Neural progenitor cell (in vitro differentiated cells): ENCODE measurements around the gene BMPR1B.

Experiments used
- EZH2phosphoT487 ChIP-seq: fragments of 200-600 bp; sonication (generic); IDR thresholded peaks from 2 replicates; pipeline ENCODE4 v1.6.1; 2017; ENCODE audit warnings: antibody characterized with exemption
- TF ChIP-seq, protein P1 (sequence below): fragments of 200-600 bp; sonication (generic); IDR thresholded peaks from 2 replicates; pipeline ENCODE4 v1.5.1; 2017; ENCODE audit warnings: antibody characterized with exemption, mild to moderate bottlenecking

DNA sequence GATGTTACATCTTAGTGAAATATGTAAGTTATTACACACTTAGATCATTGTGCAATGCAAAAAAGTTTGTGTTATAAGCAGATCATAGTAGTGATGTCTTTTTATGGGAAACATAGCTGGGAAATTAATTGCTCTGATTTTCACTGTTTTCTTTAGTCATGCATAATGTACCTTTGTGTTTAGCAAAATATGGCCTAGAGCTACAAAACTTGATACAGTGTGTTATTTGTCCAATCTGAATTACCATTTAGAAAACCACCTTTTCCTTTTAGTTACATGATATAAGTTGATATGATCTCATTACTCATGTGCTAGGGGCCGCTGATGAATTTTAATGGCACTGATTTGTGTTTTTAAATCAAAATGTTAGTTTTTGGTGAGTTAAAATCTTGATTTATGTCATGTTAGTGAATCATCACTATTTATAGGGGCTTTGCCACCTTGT lies 2.0 kb downstream of the BMPR1B start:
- TF ChIP-seq, protein P1, sequence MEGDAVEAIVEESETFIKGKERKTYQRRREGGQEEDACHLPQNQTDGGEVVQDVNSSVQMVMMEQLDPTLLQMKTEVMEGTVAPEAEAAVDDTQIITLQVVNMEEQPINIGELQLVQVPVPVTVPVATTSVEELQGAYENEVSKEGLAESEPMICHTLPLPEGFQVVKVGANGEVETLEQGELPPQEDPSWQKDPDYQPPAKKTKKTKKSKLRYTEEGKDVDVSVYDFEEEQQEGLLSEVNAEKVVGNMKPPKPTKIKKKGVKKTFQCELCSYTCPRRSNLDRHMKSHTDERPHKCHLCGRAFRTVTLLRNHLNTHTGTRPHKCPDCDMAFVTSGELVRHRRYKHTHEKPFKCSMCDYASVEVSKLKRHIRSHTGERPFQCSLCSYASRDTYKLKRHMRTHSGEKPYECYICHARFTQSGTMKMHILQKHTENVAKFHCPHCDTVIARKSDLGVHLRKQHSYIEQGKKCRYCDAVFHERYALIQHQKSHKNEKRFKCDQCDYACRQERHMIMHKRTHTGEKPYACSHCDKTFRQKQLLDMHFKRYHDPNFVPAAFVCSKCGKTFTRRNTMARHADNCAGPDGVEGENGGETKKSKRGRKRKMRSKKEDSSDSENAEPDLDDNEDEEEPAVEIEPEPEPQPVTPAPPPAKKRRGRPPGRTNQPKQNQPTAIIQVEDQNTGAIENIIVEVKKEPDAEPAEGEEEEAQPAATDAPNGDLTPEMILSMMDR: no peak
- no peak for TF ChIP-seq EZH2phosphoT487
